Activated B cell treated with CpG ODN at 0.5 μM for 24 hours (primary cell): ENCODE results near the gene CLCN7. TPM values are rescaled to one million over a fixed set of nuclear protein-coding genes. Genes with fewer than 3 reads are reported as not detected.

Experiments
- ATAC-seq: fragments of 200-7000 bp; cut with Tn5 transposase; one replicate; pipeline ENCODE4 v1.10.0; 2021; ENCODE audit warnings: low read depth, mild to moderate bottlenecking, moderate library complexity
- CTCF ChIA-PET: fragments of 350-600 bp; sonication (Branson Sonifier 250); formaldehyde crosslinking; loops from one replicate; lab custom pipeline; 2021; ENCODE audit warnings: antibody characterized with exemption; lab: Charles Lee
- POLR2A ChIA-PET: fragments of 350-600 bp; sonication (Branson Sonifier 250); formaldehyde crosslinking; loops from one replicate; lab custom pipeline; 2021; ENCODE audit warnings: antibody characterized with exemption; lab: Charles Lee
- DNase-seq: peaks from one replicate; pipeline ENCODE4 v3.0.0; 2022
- H3K27ac Mint-ChIP-seq: one replicate; pipeline ENCODE4 v1.8.0; 2020; ENCODE audit warnings: mixed read lengths
- H3K27me3 Mint-ChIP-seq: one replicate; pipeline ENCODE4 v1.8.0; 2021; ENCODE audit warnings: mixed read lengths
- H3K36me3 Mint-ChIP-seq: one replicate; pipeline ENCODE4 v1.8.0; 2021; ENCODE audit warnings: low read depth, mixed read lengths
- H3K4me1 Mint-ChIP-seq: one replicate; pipeline ENCODE4 v1.8.0; 2021; ENCODE audit warnings: mixed read lengths
- H3K4me3 Mint-ChIP-seq: one replicate; pipeline ENCODE4 v1.8.0; 2020; ENCODE audit warnings: mild to moderate bottlenecking, mixed read lengths
- H3K9me3 Mint-ChIP-seq: one replicate; pipeline ENCODE4 v1.8.0; 2020; ENCODE audit warnings: mixed read lengths
- intact Hi-C: fragments of 100-400 bp; cut with micrococcal nuclease; formaldehyde crosslinking; loops from one replicate; pipeline ENCODE4 v1.15.1; 2024
- total RNA-seq: library from RNA; stranded (reverse); gene quantifications from 2 replicates; pipeline ENCODE4 v1.2.3, GENCODE V29; 2022
- TF ChIP-seq, protein P1 (sequence below): fragments of 200-600 bp; IDR thresholded peaks from one replicate; pipeline ENCODE4 v1.8.0; 2022; ENCODE audit warnings: antibody characterized with exemption, mild to moderate bottlenecking

Gene CLCN7
- total RNA-seq, 1 donor from 2014 or later: 144 TPM

GRCh38 chr16:1403733-1404132 lies 71.1 kb downstream of the CLCN7 start:
- intact Hi-C loops: no loop called here
- no peak overlapping the region for H3K4me3 Mint-ChIP-seq

GRCh38 chr16:1403036-1403435 lies 71.8 kb downstream of the CLCN7 start:
- Mint-ChIP-seq H3K27me3 (no peaks in the 10 kb centered on the region), H3K4me3 (no peak overlapping the region), H3K36me3 (peaks cover 58% of the 10 kb centered on the region), H3K9me3 (no peaks in the 10 kb centered on the region), H3K27ac (no peak overlapping the region), H3K4me1 (peaks cover 7% of the 10 kb centered on the region)
- DNase-seq (no peak), ATAC-seq (no peak)
- POLR2A ChIA-PET: no interaction called here
- intact Hi-C loops: no loop called here
- CTCF ChIA-PET: no interaction called here
- TF ChIP-seq, protein P1, sequence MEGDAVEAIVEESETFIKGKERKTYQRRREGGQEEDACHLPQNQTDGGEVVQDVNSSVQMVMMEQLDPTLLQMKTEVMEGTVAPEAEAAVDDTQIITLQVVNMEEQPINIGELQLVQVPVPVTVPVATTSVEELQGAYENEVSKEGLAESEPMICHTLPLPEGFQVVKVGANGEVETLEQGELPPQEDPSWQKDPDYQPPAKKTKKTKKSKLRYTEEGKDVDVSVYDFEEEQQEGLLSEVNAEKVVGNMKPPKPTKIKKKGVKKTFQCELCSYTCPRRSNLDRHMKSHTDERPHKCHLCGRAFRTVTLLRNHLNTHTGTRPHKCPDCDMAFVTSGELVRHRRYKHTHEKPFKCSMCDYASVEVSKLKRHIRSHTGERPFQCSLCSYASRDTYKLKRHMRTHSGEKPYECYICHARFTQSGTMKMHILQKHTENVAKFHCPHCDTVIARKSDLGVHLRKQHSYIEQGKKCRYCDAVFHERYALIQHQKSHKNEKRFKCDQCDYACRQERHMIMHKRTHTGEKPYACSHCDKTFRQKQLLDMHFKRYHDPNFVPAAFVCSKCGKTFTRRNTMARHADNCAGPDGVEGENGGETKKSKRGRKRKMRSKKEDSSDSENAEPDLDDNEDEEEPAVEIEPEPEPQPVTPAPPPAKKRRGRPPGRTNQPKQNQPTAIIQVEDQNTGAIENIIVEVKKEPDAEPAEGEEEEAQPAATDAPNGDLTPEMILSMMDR: no peak

More at GRCh38 chr16:1403733-1404132, 71.1 kb downstream of the CLCN7 start:
- ChIA-PET CTCF (no interaction called here), POLR2A (no interaction called here)
- Mint-ChIP-seq H3K4me1 (peaks cover 14% of the 10 kb centered on the region), H3K36me3 (peaks cover 51% of the 10 kb centered on the region), H3K27me3 (no peaks in the 10 kb centered on the region), H3K27ac (no peak overlapping the region), H3K9me3 (no peaks in the 10 kb centered on the region)
- DNase-seq: no peak
- TF ChIP-seq, protein P1: no peak
- ATAC-seq: no peak

- TF ChIP-seq, protein P1: no peak
- H3K27ac Mint-ChIP-seq: no peak overlapping the region
- no peak for ATAC-seq
- ChIA-PET POLR2A (interaction anchor here (0.6 kb wide), 1 partner anchor 555 kb away, joined by 5 read pairs; no protein-coding TSS in a partner anchor), CTCF (no interaction called here)
- no peak for DNase-seq
- no peaks in the 10 kb centered on the region for H3K27me3 Mint-ChIP-seq
- peaks cover 59% of the 10 kb centered on the region for H3K36me3 Mint-ChIP-seq
- intact Hi-C loops: no loop called here
- H3K9me3 Mint-ChIP-seq: no peaks in the 10 kb centered on the region
- no peak overlapping the region for H3K4me3 Mint-ChIP-seq
- H3K4me1 Mint-ChIP-seq: no peaks in the 10 kb centered on the region
Measured at GRCh38 chr16:1401758-1402154, 73.1 kb downstream of the CLCN7 start.

DNA sequence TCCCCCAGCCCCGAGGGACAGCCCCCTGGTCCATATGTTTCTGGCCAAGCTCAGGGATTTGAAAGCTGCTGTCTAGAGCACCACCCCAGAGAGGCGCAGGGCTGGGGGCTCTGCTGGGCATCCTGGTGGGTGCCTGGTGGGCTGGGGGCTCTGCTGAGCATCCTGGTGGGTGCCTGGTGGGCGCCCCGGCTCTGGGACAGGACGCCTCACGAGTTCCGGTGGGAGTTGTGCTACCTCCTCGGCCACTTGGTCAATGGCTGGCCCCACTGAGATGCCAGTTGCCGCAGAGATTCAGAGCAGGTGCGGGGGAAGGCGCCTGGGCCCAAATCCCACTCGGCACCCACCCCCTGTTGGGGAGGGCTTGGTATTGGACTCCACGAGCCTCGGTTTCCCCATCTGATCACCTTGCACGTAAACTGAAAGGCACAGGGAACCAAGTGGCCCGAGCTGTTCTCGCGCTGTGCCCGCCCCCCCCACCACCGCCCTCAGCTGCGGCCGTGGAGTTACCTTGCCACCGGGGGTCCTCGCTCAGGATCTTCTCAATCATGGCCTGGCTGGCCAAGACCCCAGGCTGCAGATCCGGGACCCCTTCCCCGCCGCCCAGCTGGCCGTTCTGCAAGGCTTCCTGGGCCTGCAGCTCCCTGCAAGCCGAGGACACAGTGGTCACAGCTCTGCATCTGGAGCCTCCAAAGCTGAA lies 73.6 kb downstream of the CLCN7 start:
- Mint-ChIP-seq H3K27me3 (no peaks in the 10 kb centered on the region), H3K9me3 (no peaks in the 10 kb centered on the region), H3K4me3 (no peak overlapping the region), H3K36me3 (peaks cover 62% of the 10 kb centered on the region), H3K27ac (no peak overlapping the region), H3K4me1 (no peaks in the 10 kb centered on the region)
- ChIA-PET CTCF (no interaction called here), POLR2A (interaction anchor here (0.6 kb wide), 1 partner anchor 555 kb away, joined by 5 read pairs; no protein-coding TSS in a partner anchor)
- ATAC-seq (no peak), DNase-seq (no peak)
- TF ChIP-seq, protein P1: no peak
- intact Hi-C loops: no loop called here

GRCh38 chr16:1398826-1399581 lies 75.8 kb downstream of the CLCN7 start:
- Mint-ChIP-seq H3K36me3 (peaks cover 60% of the 10 kb centered on the region), H3K9me3 (no peaks in the 10 kb centered on the region), H3K4me3 (no peak overlapping the region), H3K27me3 (no peaks in the 10 kb centered on the region), H3K27ac (no peak overlapping the region), H3K4me1 (no peaks in the 10 kb centered on the region)
- ChIA-PET POLR2A (no interaction called here), CTCF (no interaction called here)
- intact Hi-C loops: no loop called here
- TF ChIP-seq, protein P1: no peak
- DNase-seq (no peak), ATAC-seq (no peak)
